GM21619 (cell line): Measurements from ENCODE around the gene LIPC.

Experiments used
- ATAC-seq: cut with Tn5 transposase; IDR thresholded peaks from one replicate; pipeline ENCODE4 v1.9.1; 2021; ENCODE audit not compliant: unreplicated experiment

The LIPC gene

DNA sequence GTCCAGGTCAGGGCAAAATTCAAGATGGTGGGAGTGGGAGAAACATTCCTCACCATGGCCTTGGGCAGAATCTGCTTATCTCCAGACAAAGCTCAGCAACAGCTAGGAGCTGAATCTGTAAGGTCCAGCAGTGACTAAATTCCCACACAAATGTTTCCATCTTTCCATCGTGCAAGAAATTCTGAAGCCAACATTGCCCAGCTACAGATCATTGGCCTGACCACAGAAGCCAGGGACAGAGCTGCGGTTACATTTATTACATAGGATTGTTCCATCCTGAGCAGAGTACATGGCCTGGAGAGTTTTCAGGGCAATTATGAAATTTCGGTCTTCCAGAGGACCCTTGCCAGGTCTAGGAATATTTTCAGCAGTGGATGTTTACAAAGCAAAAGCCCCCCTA, 100.3 kb downstream of the LIPC start:
- ATAC-seq: no peak

DNA sequence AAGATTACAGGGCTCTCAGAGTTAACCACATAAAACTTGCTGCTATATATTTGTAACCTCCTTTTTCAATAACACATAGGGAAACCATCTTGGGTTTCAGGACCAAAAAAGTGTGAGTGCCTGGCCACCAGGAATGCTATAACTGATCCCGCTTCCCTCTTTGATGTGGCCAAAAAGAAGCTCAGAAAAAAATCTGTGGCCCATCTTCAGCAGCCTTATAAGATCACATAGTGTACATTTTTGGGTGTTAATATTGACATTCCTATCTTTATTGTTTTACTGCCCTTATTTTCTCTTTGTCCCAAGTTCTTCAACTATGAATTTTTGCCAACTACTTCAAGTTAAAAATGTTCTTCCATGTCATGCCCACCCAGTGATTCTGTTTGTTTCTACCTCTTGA, 102.8 kb downstream of the LIPC start:
- no peak for ATAC-seq

DNA sequence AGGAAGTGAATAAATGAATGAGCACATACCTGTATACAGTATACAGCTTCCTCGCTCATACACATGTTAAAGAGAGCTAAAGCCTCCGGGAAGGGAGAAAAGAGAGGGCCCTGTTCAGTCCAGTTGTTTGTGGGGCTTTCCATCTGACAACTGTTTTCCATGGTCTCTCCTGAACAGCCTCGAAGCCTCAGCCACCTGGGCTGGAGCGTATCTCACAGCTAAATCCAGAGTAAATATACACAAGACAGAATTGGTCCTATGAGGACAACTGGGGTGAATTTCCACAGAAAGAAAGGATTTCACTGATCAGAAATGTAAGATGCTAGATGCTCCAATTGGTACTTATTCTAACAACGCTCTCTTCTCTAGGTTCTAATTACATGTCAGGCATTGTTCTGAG, 103.5 kb downstream of the LIPC start:
- ATAC-seq: no peak

DNA sequence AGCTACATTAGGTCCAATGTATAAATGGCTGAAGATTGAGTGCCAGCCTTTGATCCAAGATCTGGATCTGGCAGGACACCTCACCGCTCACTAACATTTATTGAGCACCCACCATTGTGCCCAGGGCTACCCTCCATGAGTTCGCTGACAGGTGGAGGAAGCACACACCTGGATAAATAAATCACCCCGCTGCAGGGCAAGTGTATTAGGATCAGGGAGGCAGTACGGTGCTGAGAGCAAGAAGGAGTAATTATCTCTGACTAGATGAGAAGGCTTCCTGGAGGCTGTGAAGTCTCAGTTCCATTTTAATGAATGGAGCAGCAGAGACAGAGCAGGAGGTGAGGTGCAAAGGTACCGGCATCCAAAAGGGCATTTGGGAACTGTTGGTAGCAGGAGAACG, 104.1 kb downstream of the LIPC start:
- no peak for ATAC-seq

DNA sequence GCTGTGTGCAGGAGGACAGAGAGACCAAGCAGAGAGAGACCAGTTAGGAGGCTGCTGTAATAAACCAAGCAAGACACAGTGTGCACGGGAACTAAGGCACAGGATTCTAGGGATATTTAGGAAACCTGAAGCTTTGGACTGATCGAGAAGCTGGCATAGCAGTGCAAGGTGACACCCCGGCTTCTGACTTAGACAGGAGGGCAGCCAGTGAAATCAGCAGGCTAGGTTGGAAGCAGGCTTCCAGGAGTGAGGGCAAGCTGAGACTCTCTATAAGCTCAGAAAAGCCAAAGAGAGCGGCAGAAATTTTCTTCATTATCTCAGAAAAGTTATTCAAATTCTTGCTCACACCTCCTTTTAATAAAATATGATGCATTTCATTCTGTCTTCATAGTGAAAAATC, 104.6 kb downstream of the LIPC start:
- no peak for ATAC-seq

DNA sequence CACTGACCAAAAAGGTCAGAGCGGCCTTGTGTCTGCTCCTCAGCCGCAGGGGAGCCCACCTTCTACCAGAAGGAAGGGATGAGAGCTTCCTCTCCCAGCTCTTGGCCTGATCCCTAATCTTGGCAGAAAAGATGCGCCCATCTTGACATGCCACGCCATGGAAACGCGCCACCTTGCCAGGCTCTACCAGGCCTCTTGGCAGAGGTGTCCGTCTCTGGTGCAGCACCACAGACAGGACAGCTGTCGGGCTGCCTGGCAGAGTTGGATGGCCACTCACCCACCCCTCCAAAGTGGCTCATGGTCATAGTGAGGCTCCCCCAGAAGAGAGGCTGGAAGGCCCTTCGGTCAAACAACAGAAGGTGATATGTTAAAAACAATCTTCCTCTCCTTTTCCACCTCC, 105.2 kb downstream of the LIPC start:
- ATAC-seq: no peak

DNA sequence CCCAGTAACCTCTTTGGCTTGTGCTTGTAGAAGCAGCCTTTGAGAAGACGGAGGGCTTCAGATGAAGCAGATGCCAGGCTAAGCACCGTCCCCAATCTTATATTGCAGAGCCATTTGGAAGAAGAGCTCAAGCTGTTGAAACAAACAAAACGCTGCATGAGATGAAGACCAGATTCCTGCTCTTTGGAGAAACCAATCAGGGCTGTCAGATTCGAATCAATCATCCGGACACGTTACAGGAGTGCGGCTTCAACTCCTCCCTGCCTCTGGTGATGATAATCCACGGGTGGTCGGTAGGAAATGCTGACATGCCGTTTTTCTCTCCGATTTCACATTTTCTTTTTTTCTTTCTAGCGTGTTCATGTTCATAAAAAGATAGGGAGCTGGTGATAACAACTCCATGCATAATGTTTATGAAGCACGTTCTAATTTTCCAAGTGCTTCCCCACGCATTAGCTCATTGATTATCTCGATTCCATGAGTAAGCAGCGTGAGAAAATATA, 106.5 kb downstream of the LIPC start:
- ATAC-seq: no peak

DNA sequence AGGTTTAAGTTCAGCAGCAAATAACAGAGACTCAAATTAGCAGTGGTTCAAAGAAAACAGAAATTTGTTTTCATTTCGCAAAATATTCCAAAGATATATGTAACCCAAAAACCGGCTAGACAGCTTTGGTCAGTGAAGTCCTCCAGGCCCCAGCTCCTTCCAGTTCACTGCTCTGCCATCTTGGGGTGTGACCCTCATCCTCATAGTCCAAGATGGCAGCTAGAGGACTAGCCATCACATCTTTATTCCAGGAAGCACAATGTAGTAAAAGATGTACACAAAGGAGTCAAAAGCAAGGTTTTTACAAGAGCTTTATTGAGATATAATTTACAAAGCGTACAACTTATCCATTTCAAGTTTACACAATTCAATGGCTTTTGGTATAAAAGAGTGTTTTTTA, 107.1 kb downstream of the LIPC start:
- no peak for ATAC-seq

DNA sequence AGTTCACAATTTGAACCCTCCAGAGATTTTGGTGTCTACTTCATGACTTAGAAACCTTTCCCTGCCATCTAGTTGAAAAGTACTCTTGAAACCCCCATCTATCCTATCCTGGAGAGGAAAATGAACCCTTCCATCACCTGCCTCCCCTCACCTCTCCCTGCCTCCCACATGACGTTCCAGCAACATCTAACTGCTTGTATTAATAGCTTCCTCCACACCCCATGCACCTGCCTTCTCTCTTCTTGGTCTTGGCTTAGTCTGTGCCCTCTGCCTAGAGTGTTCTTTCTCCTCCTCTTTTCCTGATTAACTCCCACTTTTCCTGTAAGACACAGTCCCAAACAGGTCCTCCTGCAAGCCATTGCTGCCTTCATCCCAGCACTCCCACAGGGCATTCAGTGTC, 107.8 kb downstream of the LIPC start:
- no peak for ATAC-seq

DNA sequence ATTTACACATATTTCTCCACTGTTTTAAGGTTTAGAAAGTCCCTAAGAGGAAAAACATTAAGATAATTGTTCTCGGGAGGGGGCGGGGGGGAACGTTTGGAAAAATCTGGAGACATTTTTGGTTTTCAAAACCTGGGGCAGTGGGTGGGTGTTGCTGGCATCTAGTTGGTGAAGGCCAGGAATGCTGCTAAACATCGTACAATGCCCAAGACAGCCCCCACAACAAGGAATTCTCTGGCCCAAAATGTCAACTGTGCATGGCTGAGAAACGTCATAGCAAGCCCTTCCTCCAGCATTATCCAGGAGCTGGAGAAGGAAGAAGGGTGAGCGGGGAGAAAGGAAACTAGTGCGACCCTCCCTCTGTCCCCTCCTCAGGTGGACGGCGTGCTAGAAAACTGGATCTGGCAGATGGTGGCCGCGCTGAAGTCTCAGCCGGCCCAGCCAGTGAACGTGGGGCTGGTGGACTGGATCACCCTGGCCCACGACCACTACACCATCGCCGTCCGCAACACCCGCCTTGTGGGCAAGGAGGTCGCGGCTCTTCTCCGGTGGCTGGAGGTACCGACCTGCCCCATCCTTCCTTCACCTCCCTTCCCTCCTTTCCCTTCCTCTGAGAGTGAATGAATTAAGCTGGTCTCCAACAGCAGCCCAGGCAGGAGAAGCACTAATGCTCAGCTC, 109.8 kb downstream of the LIPC start:
- ATAC-seq: no peak

DNA sequence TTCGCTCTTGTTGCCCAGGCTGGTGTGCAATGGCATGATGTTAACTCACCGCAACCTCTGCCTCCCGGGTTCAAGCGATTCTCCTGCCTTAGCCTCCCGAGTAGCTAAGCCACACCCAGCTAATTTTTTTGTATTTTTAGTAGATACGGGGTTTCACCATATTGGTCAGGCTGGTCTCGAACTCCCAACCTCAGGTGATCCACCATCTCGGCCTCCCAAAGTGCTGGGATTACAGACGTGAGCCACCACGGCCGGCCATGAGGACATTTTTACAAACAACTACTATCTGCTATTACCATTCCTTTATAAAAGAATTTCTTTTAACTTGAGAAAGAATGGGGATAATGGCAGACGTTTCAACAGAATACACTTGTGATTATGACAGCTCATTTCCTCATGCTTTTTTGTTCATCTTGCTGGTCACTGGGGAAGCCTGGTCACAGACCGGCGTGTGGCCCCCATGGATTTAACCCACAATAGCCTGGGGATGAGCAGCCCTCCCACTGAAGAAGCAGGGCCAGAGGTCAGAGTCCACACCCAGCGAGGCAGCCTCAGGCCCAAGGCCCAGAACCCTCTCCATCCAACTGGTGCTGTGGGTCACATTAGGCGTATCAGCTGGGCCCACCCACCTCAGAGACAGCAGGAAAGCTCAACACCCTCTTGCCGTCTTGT, 112.0 kb downstream of the LIPC start:
- no peak for ATAC-seq

DNA sequence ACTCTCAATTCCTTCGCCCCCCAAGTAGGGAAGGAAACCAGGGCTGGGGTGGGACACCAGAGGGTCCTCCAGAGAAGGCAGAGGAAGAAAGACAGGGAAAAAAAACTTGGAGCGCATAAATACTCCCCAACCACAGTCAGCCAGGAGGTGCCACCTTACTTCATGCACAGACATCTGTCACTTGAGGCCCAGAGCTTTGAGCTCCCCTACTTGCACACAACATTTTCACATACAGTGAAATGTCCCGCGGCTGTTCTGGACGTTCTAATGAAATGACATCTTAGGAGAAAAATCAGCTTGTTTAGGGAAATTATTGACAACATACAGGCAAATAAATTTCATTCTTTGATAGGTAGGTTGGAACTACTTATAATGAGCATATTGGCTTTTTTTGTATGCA, 113.0 kb downstream of the LIPC start:
- no peak for ATAC-seq

DNA sequence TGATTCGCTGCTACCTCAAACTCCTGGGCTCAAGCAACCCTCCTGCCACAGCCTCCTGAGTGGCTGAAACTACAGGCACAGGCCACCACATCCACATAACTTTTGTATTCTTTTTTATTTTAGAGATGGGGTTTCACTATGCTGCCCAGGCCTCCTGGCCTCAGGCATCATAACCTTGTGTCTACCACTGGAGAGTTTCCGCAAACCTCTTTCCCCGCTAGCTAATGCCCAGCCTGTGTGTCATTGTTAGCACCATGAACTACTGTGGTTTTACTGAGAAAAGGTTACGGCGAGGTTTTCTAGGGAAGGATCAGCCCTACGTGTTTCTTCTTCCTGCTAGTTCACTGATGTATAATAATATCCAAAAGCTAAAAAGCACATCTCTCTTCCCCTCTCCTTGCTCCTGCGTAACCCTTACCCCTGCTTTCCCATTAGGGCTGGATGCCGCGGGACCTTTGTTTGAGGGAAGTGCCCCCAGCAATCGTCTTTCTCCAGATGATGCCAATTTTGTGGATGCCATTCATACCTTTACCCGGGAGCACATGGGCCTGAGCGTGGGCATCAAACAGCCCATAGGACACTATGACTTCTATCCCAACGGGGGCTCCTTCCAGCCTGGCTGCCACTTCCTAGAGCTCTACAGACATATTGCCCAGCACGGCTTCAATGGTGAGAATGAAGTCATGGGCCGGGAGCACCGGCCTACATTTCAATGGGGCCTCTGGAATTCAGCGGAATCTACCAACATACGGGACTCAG, 113.7 kb downstream of the LIPC start:
- ATAC-seq: no peak

DNA sequence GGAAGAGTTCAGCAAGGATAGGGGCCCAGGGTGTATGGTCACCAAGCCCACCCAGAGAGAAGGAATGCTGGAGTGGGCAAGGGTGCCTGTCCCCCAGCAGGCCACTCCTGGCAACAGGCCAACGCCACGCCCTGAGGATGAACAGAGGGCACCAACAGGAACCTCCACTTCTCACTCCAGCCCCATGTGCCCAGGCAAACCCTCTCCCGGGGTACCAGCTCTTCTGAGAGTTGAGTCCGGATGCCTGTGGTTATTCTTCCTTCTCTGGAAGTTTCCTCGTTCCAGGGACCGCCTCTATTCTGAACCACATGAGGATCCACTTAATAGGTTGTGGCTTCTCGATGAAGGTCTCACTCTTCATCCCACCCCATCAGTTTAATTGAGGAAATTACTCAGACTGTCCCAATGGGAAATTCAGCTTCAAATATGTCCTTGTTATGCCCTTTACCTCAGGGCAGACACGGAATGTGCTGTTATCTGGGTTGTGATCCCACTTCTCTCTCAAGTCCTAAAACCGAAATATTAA, 114.3 kb downstream of the LIPC start:
- ATAC-seq: no peak

DNA sequence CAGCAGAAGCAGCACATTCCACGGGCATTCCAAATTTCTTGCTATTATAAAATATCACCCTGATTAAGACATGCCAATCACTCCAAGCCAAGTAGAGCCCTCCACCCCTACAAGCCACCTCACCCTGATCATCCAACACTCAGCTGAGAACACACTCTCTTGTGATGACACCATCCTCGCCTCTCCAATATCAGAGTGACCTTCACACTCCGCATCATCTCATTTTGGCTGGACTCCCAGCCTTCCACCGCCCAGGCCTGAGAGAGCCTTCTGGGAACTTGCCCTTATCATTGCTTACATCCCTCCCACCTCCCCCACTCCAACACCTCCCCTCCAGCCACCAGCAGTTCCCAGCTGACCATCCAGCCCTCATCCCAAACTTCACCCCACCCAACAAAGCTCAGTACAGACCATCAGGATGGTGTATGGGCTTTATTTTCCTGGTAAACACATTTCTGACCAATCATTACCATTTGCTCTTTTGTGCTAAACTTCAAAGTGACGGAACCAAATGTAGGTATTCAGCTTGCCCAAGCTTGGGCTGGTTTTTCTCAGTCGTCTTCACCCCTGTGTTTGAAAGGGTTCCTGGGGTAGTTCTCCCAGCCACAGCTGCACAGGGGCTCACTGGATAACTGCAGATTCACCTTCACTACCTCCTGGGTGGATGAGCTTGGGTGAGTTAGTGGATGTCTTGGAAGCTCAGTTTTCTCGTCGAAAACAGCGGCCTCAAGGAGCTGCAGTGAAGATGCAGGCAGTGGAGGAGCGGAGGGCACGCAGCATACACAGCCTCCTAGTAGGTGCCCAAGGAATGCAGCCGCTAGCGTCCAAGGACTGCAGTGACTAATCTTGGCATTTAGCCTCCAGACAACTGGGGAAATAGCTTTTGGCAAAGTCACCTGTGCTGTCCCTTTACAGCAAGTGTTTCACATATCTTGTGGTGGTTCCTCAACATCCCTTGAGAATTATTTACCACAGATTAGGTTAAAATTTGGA, 115.1 kb downstream of the LIPC start:
- no peak for ATAC-seq

DNA sequence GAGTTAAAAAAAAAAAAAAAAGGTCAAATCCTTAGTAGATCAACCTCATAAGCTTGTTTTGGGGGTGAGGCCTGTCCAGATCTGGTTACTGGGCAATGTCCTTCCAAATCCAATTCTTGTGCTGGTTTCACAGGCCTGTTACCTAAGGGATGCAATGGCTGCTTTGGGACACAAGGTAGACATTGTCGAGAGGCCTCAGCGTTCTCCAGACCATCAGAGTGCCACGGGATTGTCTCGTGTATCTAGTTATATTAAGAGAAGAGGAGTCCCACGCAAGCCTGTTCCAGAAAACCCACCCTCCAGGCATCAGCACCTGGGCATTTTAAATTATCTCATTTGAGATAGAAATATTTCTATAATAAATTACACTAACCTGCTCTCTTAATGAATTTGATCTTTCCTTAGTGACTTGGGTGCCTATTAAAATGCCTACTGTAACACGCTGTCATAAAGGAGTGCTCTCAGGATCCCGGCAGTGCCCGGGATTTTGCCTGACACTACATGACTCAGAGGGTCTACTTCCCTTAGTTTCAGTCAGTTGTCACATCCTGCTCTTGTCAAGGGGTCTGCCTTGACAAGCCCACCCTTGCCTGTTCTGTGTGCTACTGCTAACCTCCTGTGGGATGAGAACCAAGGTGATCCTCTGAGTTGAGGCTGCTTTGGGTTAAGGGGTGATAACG, 116.0 kb downstream of the LIPC start:
- no peak for ATAC-seq

DNA sequence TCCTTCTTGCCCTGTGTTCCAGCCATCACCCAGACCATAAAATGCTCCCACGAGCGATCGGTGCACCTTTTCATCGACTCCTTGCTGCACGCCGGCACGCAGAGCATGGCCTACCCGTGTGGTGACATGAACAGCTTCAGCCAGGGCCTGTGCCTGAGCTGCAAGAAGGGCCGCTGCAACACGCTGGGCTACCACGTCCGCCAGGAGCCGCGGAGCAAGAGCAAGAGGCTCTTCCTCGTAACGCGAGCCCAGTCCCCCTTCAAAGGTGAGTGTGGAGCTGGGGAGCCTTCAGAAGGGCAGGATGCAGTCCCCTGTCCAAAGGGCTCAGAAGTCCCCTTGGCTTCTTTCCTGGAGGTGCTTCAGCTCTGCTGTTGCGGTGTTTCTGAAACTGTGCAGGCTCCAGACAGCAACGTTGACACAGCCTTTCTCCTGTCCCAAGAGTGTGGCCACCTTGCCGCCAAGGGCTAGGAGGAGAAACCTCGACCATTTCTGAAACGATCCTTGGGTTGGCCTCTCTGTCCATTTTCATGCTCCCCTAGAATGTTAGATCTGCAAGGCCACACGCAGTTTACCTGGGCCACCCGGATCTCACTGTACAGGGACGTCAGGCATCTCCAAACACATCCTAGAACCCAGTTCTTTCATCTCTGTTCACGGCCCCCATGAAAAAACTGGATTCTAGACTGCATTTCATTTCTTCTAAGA, 116.7 kb downstream of the LIPC start:
- no peak for ATAC-seq

DNA sequence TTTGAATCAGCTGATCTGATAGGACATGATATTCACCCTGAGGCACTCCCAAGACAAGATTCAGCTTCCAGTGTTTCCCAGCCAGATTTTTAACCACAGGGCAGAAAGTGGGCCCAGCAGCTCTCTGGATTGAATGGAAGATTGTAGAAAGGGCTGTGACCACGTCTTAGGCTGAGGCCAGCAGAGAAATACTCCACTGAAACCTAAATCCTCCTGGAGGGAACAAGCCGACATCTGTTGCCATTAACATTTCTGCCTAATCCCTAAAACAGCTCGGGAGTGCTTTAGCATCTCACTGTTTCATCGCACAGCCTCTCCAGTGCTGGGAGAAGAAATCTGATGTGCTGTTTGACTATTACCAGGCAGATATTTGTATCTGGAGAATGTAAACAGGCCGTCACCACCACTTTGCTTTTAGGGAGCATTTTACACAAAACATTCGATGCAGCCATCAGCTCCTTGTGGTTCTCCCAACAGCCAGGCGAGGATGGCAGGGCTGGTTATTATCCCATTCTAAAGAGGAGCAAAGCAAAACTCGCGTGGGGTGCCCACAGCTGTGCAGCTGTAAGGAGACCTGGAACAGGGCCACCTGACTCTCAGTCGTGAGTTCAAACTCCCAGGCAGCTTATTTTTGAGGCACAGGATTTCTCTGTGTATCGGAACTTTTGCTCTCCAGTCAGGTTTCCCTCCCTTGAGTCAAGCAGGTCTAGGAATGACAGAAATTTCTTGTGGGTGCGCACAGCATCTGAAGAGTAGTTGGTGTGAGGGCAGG, 117.4 kb downstream of the LIPC start:
- no peak for ATAC-seq

DNA sequence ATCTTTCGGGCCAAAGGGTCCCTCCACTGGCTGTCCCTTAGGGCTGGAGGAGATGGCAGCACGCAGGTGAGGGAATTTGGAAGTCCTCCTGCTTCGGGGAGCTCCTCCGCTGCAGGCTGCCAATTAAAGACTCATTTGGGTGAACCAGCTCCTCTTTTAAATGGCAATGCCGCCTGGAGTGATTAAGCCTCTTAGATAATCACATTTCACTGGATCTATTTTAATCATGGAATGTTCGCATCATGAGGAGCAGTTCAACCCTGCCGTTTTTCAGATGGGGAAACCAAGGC, 117.9 kb downstream of the LIPC start:
- ATAC-seq: no peak
